Astrocyte (in vitro differentiated cells and primary cell): ENCODE results near the gene PCID2. TPM values are rescaled to one million over a fixed set of nuclear protein-coding genes. Genes with fewer than 3 reads are reported as not detected.

ENCODE experiments used
- DNase-seq: peaks from one replicate; pipeline ENCODE4 v3.0.0-alpha.2; 2010; ENCODE audit warnings: low read depth
- FAIRE-seq: peaks from 2 replicates; lab custom pipeline; 2011; peaks lifted over from hg19 to GRCh38; lab: Jason Lieb, UNC
- H2AFZ ChIP-seq: 2 replicates; pipeline ENCODE4 v1.6.0; 2012; ENCODE audit warnings: low read depth, low read length, inconsistent platforms
- H3K27ac ChIP-seq: 2 replicates; pipeline ENCODE4 v1.5.1; 2011; ENCODE audit warnings: low read depth, low read length, inconsistent platforms
- H3K27me3 ChIP-seq: 2 replicates; pipeline ENCODE4 v1.6.0; 2011; ENCODE audit warnings: low read length, inconsistent platforms; ENCODE audit not compliant: insufficient read depth
- H3K36me3 ChIP-seq: 2 replicates; pipeline ENCODE4 v1.5.1; 2011; ENCODE audit warnings: low read length, inconsistent platforms; ENCODE audit not compliant: insufficient read depth
- H3K4me1 ChIP-seq: 2 replicates; pipeline ENCODE4 v1.5.1; 2011; ENCODE audit warnings: low read length, inconsistent platforms; ENCODE audit not compliant: insufficient read depth
- H3K4me2 ChIP-seq: 2 replicates; pipeline ENCODE4 v1.6.0; 2012; ENCODE audit warnings: low read length, inconsistent platforms
- H3K4me3 ChIP-seq: 2 replicates; pipeline ENCODE4 v1.5.1; 2011; ENCODE audit warnings: low read depth, mild to moderate bottlenecking, low read length, inconsistent platforms; ENCODE audit not compliant: insufficient read depth
- H3K79me2 ChIP-seq: 2 replicates; pipeline ENCODE4 v1.6.0; 2012; ENCODE audit warnings: mild to moderate bottlenecking, low read length, inconsistent platforms; ENCODE audit not compliant: insufficient read depth
- H3K9ac ChIP-seq: 2 replicates; pipeline ENCODE4 v1.6.0; 2012; ENCODE audit warnings: mild to moderate bottlenecking, low read length, inconsistent platforms
- H3K9me3 ChIP-seq: 2 replicates; pipeline ENCODE4 v1.5.1; 2012; ENCODE audit warnings: low read depth, mild to moderate bottlenecking, low read length, inconsistent platforms; ENCODE audit not compliant: insufficient read depth
- H4K20me1 ChIP-seq: 2 replicates; pipeline ENCODE4 v1.6.0; 2012; ENCODE audit warnings: low read length, inconsistent platforms; ENCODE audit not compliant: insufficient read depth
- H3K27ac Mint-ChIP-seq: one replicate; pipeline ENCODE4 v1.8.0; 2021; ENCODE audit warnings: mild to moderate bottlenecking, mixed read lengths; ENCODE audit not compliant: unreplicated experiment
- H3K27me3 Mint-ChIP-seq: one replicate; pipeline ENCODE4 v1.8.0; 2021; ENCODE audit warnings: low read depth, mixed read lengths; ENCODE audit not compliant: unreplicated experiment
- H3K36me3 Mint-ChIP-seq: one replicate; pipeline ENCODE4 v1.8.0; 2021; ENCODE audit warnings: low read depth, mixed read lengths; ENCODE audit not compliant: unreplicated experiment
- H3K4me1 Mint-ChIP-seq: one replicate; pipeline ENCODE4 v1.8.0; 2021; ENCODE audit warnings: low read depth, mixed read lengths; ENCODE audit not compliant: unreplicated experiment
- H3K4me3 Mint-ChIP-seq: one replicate; pipeline ENCODE4 v1.8.0; 2021; ENCODE audit warnings: mild to moderate bottlenecking, moderate library complexity, mixed read lengths; ENCODE audit not compliant: unreplicated experiment
- H3K9me3 Mint-ChIP-seq: one replicate; pipeline ENCODE4 v1.8.0; 2021; ENCODE audit warnings: mild to moderate bottlenecking, mixed read lengths; ENCODE audit not compliant: unreplicated experiment
- EZH2 ChIP-seq: IDR thresholded peaks from 2 replicates; pipeline ENCODE4 v1.6.1; 2012; ENCODE audit warnings: mild to moderate bottlenecking, low read length, inconsistent platforms; ENCODE audit not compliant: insufficient read depth
- total RNA-seq: library from RNA; stranded (reverse); gene quantifications from 2 replicates; pipeline ENCODE4 v1.2.1, GENCODE V29; 2021
- TF ChIP-seq, protein P1 (sequence below): IDR thresholded peaks from 2 replicates; pipeline ENCODE4 v1.5.1; 2011; ENCODE audit warnings: low read depth, mild to moderate bottlenecking, inconsistent platforms, low read length, moderate library complexity; ENCODE audit not compliant: insufficient read depth

Gene PCID2
- total RNA-seq, 1 donor from 2014 or later = 31.5 TPM

- Histone ChIP-seq H3K27ac (no peak overlapping the region), H3K4me1 (peaks cover 10% of the 10 kb centered on the region), H3K9ac (peak overlapping the region; percentile 77), H3K36me3 (no peaks in the 10 kb centered on the region), H3K4me3 (peak overlapping the region; percentile 39), H4K20me1 (no peaks in the 10 kb centered on the region), H3K79me2 (no peaks in the 10 kb centered on the region), H3K27me3 (no peaks in the 10 kb centered on the region), H2AFZ (peak overlapping the region; percentile 62), H3K4me2 (peak overlapping the region; percentile 89), H3K9me3 (no peaks in the 10 kb centered on the region)
- peaks cover 4% of the 10 kb centered on the region for H3K36me3 Mint-ChIP-seq
- TF ChIP-seq EZH2 = no peak
- TF ChIP-seq, protein P1, sequence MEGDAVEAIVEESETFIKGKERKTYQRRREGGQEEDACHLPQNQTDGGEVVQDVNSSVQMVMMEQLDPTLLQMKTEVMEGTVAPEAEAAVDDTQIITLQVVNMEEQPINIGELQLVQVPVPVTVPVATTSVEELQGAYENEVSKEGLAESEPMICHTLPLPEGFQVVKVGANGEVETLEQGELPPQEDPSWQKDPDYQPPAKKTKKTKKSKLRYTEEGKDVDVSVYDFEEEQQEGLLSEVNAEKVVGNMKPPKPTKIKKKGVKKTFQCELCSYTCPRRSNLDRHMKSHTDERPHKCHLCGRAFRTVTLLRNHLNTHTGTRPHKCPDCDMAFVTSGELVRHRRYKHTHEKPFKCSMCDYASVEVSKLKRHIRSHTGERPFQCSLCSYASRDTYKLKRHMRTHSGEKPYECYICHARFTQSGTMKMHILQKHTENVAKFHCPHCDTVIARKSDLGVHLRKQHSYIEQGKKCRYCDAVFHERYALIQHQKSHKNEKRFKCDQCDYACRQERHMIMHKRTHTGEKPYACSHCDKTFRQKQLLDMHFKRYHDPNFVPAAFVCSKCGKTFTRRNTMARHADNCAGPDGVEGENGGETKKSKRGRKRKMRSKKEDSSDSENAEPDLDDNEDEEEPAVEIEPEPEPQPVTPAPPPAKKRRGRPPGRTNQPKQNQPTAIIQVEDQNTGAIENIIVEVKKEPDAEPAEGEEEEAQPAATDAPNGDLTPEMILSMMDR = no peak
- H3K4me3 Mint-ChIP-seq = peak overlapping the region; percentile 64
- H3K4me1 Mint-ChIP-seq = peaks cover 9% of the 10 kb centered on the region
- no peak overlapping the region for H3K27ac Mint-ChIP-seq
- peaks cover 30% of the 10 kb centered on the region for H3K27me3 Mint-ChIP-seq
- peaks cover 8% of the 10 kb centered on the region for H3K9me3 Mint-ChIP-seq
- no peak for FAIRE-seq
- peak; percentile 54 for DNase-seq
Measured at GRCh38 chr13:113151745-113152690, 56.5 kb downstream of the PCID2 start.

GRCh38 chr13:113150550-113151365 is 57.7 kb downstream of the PCID2 start:
- Mint-ChIP-seq H3K27ac (peak overlapping the region; percentile 26), H3K36me3 (peaks cover 4% of the 10 kb centered on the region), H3K4me3 (no peak overlapping the region), H3K9me3 (peaks cover 8% of the 10 kb centered on the region), H3K27me3 (peaks cover 37% of the 10 kb centered on the region), H3K4me1 (peaks cover 9% of the 10 kb centered on the region)
- Histone ChIP-seq H3K27me3 (no peaks in the 10 kb centered on the region), H2AFZ (no peak overlapping the region), H3K4me1 (peaks cover 10% of the 10 kb centered on the region), H4K20me1 (no peaks in the 10 kb centered on the region), H3K79me2 (no peaks in the 10 kb centered on the region), H3K36me3 (no peaks in the 10 kb centered on the region), H3K9me3 (no peaks in the 10 kb centered on the region), H3K4me2 (no peak overlapping the region), H3K27ac (no peak overlapping the region), H3K9ac (no peak overlapping the region), H3K4me3 (no peak overlapping the region)
- TF ChIP-seq, protein P1 = no peak
- TF ChIP-seq EZH2 = no peak
- no peak for DNase-seq
- no peak for FAIRE-seq
